IMR-90 (cell line): Measurements from ENCODE around the gene EPB41L2. TPM values are rescaled to one million over a fixed set of nuclear protein-coding genes. Genes with fewer than 3 reads are reported as not detected.

Source experiments
- ATAC-seq: fragments of 200-7000 bp; cut with Tn5 transposase; 2 replicates; pipeline ENCODE4 v1.9.1; 2020; ENCODE audit warnings: low read depth, mild to moderate bottlenecking, moderate library complexity
- BruUV-seq: library from RNA; stranded (reverse); fragments of 400-500 nt; replicated peaks from 2 replicates; lab custom pipeline; 2021; lab: Mats Ljungman, UMichigan
- CTCF ChIA-PET: fragments of 300-600 bp; formaldehyde crosslinking; extraction: SDS; loops from one replicate; lab custom pipeline; 2021; ENCODE audit warnings: antibody characterized with exemption; lab: Yijun Ruan, JAX
- POLR2A ChIA-PET: fragments of 300-600 bp; sonication (Branson Sonifier 250); formaldehyde crosslinking; loops from one replicate; lab custom pipeline; 2022; ENCODE audit warnings: antibody characterized with exemption; ENCODE audit not compliant: unreplicated experiment; lab: Charles Lee
- DNase-seq: peaks from one replicate; pipeline ENCODE4 v3.0.0; 2013
- H2AFZ ChIP-seq: replicated peaks from 2 replicates; pipeline ENCODE3; 2013; ENCODE audit warnings: low read length, mild to moderate bottlenecking; ENCODE audit not compliant: poor library complexity
- H2AK5ac ChIP-seq: 2 replicates; pipeline ENCODE4 v1.6.1; 2013; ENCODE audit warnings: low read depth, low read length, inconsistent platforms
- H2AK9ac ChIP-seq: replicated peaks from 2 replicates; pipeline ENCODE3; 2013; ENCODE audit warnings: mild to moderate bottlenecking, low read depth, low read length, moderate library complexity; ENCODE audit not compliant: poor library complexity
- H2BK120ac ChIP-seq: 2 replicates; pipeline ENCODE4 v1.6.1; 2013; ENCODE audit warnings: low read depth, low read length, inconsistent platforms
- H2BK15ac ChIP-seq: 3 replicates; pipeline ENCODE4 v1.6.1; 2013; ENCODE audit warnings: low read depth, low read length, inconsistent platforms
- H2BK20ac ChIP-seq: 2 replicates; pipeline ENCODE4 v1.6.1; 2013; ENCODE audit warnings: low read depth, mild to moderate bottlenecking, inconsistent platforms, low read length, moderate library complexity
- H2BK5ac ChIP-seq: 2 replicates; pipeline ENCODE4 v1.6.1; 2013; ENCODE audit warnings: mild to moderate bottlenecking, low read depth, low read length, inconsistent platforms; ENCODE audit not compliant: poor library complexity, severe bottlenecking
- H3K14ac ChIP-seq: replicated peaks from 2 replicates; pipeline ENCODE4 v1.6.1; 2013; ENCODE audit warnings: low read depth, low read length, inconsistent platforms
- H3K18ac ChIP-seq: 2 replicates; pipeline ENCODE4 v1.6.1; 2013; ENCODE audit warnings: low read depth, low read length, control low read depth
- H3K23ac ChIP-seq: 2 replicates; pipeline ENCODE4 v1.6.1; 2013; ENCODE audit warnings: low read depth, low read length, inconsistent platforms
- H3K27ac ChIP-seq: 2 replicates; pipeline ENCODE4 v1.5.1; 2013; ENCODE audit warnings: mild to moderate bottlenecking, control low read depth, low read length; ENCODE audit not compliant: insufficient read depth
- H3K27me3 ChIP-seq: 2 replicates; pipeline ENCODE4 v1.6.1; 2013; ENCODE audit warnings: low read length; ENCODE audit not compliant: control insufficient read depth, insufficient read depth
- H3K36me3 ChIP-seq: 2 replicates; pipeline ENCODE4 v1.6.1; 2013; ENCODE audit warnings: low read length, mixed read lengths; ENCODE audit not compliant: control insufficient read depth, insufficient read depth
- H3K4ac ChIP-seq: 2 replicates; pipeline ENCODE4 v1.6.1; 2013; ENCODE audit warnings: low read depth, low read length, inconsistent platforms
- H3K4me1 ChIP-seq: 2 replicates; pipeline ENCODE4 v1.6.1; 2013; ENCODE audit warnings: low read length, mixed read lengths; ENCODE audit not compliant: control insufficient read depth, insufficient read depth
- H3K4me2 ChIP-seq: 2 replicates; pipeline ENCODE4 v1.6.1; 2013; ENCODE audit warnings: low read depth, mild to moderate bottlenecking, control low read depth, low read length, moderate library complexity
- H3K4me3 ChIP-seq: 2 replicates; pipeline ENCODE4 v1.5.1; 2013; ENCODE audit warnings: low read depth, mild to moderate bottlenecking, control low read depth, low read length, moderate library complexity; ENCODE audit not compliant: insufficient read depth
- H3K56ac ChIP-seq: 2 replicates; pipeline ENCODE4 v1.6.1; 2013; ENCODE audit warnings: low read length, inconsistent platforms; ENCODE audit not compliant: insufficient read depth; ENCODE audit errors: extremely low read depth
- H3K79me1 ChIP-seq, 2 experiments: 2 replicates each; pipeline ENCODE4 v1.6.1; 2013; ENCODE audit warnings: low read length in 2 of 2, inconsistent platforms in 1 of 2, low read depth in 1 of 2
- H3K9ac ChIP-seq: 2 replicates; pipeline ENCODE4 v1.6.1; 2013; ENCODE audit warnings: low read depth, low read length, control low read depth
- H3K9me1 ChIP-seq: 2 replicates; pipeline ENCODE4 v1.6.1; 2013; ENCODE audit warnings: low read length, inconsistent platforms; ENCODE audit not compliant: insufficient read depth
- H3K9me3 ChIP-seq: 2 replicates; pipeline ENCODE4 v1.6.1; 2013; ENCODE audit warnings: low read length; ENCODE audit not compliant: control insufficient read depth, insufficient read depth
- H4K20me1 ChIP-seq: 2 replicates; pipeline ENCODE4 v1.6.1; 2013; ENCODE audit warnings: low read length, inconsistent platforms; ENCODE audit not compliant: insufficient read depth
- H4K5ac ChIP-seq: 2 replicates; pipeline ENCODE4 v1.6.1; 2013; ENCODE audit warnings: mild to moderate bottlenecking, low read depth, low read length, control low read depth
- H4K8ac ChIP-seq, 2 experiments: 2 replicates each; pipeline ENCODE4 v1.6.1; 2013; ENCODE audit warnings: low read depth in 2 of 2, low read length in 2 of 2, control low read depth in 1 of 2, inconsistent platforms in 1 of 2
- H4K91ac ChIP-seq: 2 replicates; pipeline ENCODE4 v1.6.1; 2013; ENCODE audit warnings: low read depth, low read length, inconsistent platforms; ENCODE audit not compliant: insufficient read depth
- CEBPB ChIP-seq: IDR thresholded peaks from 2 replicates; pipeline ENCODE4 v1.6.1; 2012; ENCODE audit warnings: low read depth, low read length, improper control_type of control experiment
- CHD1 ChIP-seq: IDR thresholded peaks from 2 replicates; pipeline ENCODE4 v1.6.1; 2012; ENCODE audit warnings: low read depth, low read length, improper control_type of control experiment
- FOS ChIP-seq: fragments of 150-350 bp; IDR thresholded peaks from 2 replicates; pipeline ENCODE4 v1.6.1; 2016; ENCODE audit warnings: low read depth, low read length
- MAZ ChIP-seq: IDR thresholded peaks from 2 replicates; pipeline ENCODE4 v1.6.1; 2012; ENCODE audit warnings: low read depth, mild to moderate bottlenecking, low read length, improper control_type of control experiment, moderate library complexity, borderline replicate concordance
- NFE2L2 ChIP-seq: fragments of 150-350 bp; IDR thresholded peaks from 2 replicates; pipeline ENCODE4 v1.6.1; 2016; ENCODE audit warnings: low read depth, mild to moderate bottlenecking, low read length
- POLR2A ChIP-seq: IDR thresholded peaks from 2 replicates; pipeline ENCODE4 v1.6.1; 2012; ENCODE audit warnings: mild to moderate bottlenecking, low read depth, low read length
- RFX5 ChIP-seq: IDR thresholded peaks from 2 replicates; pipeline ENCODE4 v1.8.0; 2012; ENCODE audit warnings: low read depth, mild to moderate bottlenecking, low read length, moderate library complexity
- SMC3 ChIP-seq: fragments of 150-350 bp; IDR thresholded peaks from 2 replicates; pipeline ENCODE4 v1.6.1; 2016; ENCODE audit warnings: low read depth, mild to moderate bottlenecking, antibody characterized with exemption, low read length, moderate library complexity
- USF2 ChIP-seq: fragments of 150-350 bp; IDR thresholded peaks from 2 replicates; pipeline ENCODE4 v1.6.1; 2017; ENCODE audit warnings: mild to moderate bottlenecking, antibody characterized with exemption, low read length, low read depth
- WGBS, 2 experiments: methylation state at CpG; one replicate each; pipeline versions ENCODE4 v1.1.5 to v1.1.7; 2013; ENCODE audit warnings: missing lambda C conversion rate in 2 of 2; ENCODE audit not compliant: insufficient read length in 1 of 2; ENCODE audit errors: extremely low coverage in 2 of 2; 5-methylcytosine and 5-hydroxymethylcytosine counted together
- dilution Hi-C: fragments of 300-500 bp; cut with HindIII; formaldehyde crosslinking; loops from one replicate; pipeline ENCODE4 v1.14.3; 2018; ENCODE audit warnings: low sequenced_read_pairs; ENCODE audit not compliant: unreplicated experiment
- in situ Hi-C: fragments of 300-500 bp; cut with MboI; formaldehyde crosslinking; loops from 3 replicates; pipeline ENCODE4 v1.14.3; 2019; ENCODE audit warnings: low sequenced_read_pairs, inconsistent platforms, mixed read lengths
- intact Hi-C: fragments of 100-400 bp; cut with micrococcal nuclease; formaldehyde crosslinking; loops from 2 replicates; pipeline ENCODE4 v1.10.0; 2022
- polyA plus RNA-seq, 3 experiments: library from polyadenylated mRNA; depleted of rRNA; stranded (reverse); fragments of >200 nt; gene quantifications; 2 replicates each; pipeline ENCODE4 v1.2.3, GENCODE V29; 2012; ENCODE audit warnings: low replicate concordance in 1 of 3
- total RNA-seq: library from RNA; depleted of rRNA; stranded (reverse); fragments of >200 nt; gene quantifications from 2 replicates; pipeline ENCODE4 v1.2.3, GENCODE V29; 2012

The EPB41L2 gene
- total and polyA plus RNA-seq, 2 of the 4 experiments (the other 2 are of a cell fraction): 85.7 to 99.8 TPM

DNA sequence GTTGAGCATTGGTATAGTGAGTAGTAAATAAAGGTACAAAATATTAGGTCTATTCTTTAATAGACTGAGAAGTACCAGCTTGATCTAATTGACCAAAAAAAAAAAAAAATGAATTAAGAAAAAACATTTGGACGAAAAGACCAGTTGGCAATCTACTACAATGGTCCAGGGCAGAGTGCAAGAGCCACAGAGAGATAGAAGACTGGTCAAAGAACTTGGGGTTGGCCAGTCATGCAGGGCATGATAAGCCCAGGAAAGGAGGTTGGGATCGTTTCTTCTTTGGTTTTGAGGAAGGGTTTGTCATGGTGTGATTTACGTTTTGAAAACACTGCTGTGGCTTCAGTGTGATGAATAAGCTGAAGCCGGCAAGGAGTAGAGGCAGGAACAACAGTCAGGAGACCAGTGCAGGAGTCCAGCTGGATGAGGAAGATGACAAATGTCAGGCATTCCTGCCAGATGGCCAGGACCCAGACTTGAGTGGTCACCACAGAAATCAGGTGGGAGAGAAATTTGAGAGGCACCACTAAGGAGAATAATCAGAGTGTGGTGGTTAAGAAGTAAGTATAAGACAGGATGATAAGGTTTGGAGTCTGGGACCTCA lies 221.8 kb downstream of the EPB41L2 start:
- TF ChIP-seq POLR2A (no peak), MAZ (no peak), USF2 (no peak), FOS (no peak), NFE2L2 (no peak), RFX5 (no peak), CHD1 (no peak), SMC3 (no peak), CEBPB (no peak)
- no peak overlapping the region for H4K8ac ChIP-seq
- H3K4me2 ChIP-seq: no peak overlapping the region
- no peaks in the 10 kb centered on the region for H3K9me3 ChIP-seq
- H2BK20ac ChIP-seq: no peak overlapping the region
- no peak overlapping the region for H3K4me3 ChIP-seq
- H3K18ac ChIP-seq: no peak overlapping the region
- H3K56ac ChIP-seq: no peak overlapping the region
- no peak overlapping the region for H2AFZ ChIP-seq
- no peaks in the 10 kb centered on the region for H4K20me1 ChIP-seq
- no peak overlapping the region for H2AK5ac ChIP-seq
- no peaks in the 10 kb centered on the region for H3K27me3 ChIP-seq
- no peak overlapping the region for H3K27ac ChIP-seq
- no peak overlapping the region for H4K91ac ChIP-seq
- WGBS, 2 experiments: 26% methylated on average over 3 of the region's 4 CpGs; no CpG with 5 or more reads in 1 of the 2 experiments
- ATAC-seq (no peak), DNase-seq (peak; percentile 49)
- H4K5ac ChIP-seq: no peak overlapping the region
- no peak overlapping the region for H3K4ac ChIP-seq
- H3K36me3 ChIP-seq: peaks cover 12% of the 10 kb centered on the region; the same call in 1 of the 2 replicates
- no peak overlapping the region for H2AK9ac ChIP-seq
- intact Hi-C loops (no loop called here), dilution Hi-C loops (no loop called here), in situ Hi-C loops (loop anchor here (10.0 kb wide), 1 partner anchor 526 kb away; no protein-coding TSS in a partner anchor)
- H2BK120ac ChIP-seq: no peak overlapping the region
- no peaks in the 10 kb centered on the region for H3K79me1 ChIP-seq
- no peak overlapping the region for H3K14ac ChIP-seq
- H2BK15ac ChIP-seq: no peak overlapping the region
- BruUV-seq: no TSS peak
- H3K23ac ChIP-seq: no peak overlapping the region
- H2BK5ac ChIP-seq: no peak overlapping the region
- H3K9ac ChIP-seq: no peak overlapping the region
- H3K9me1 ChIP-seq: peaks cover 8% of the 10 kb centered on the region; the same call in 1 of the 2 replicates
- POLR2A ChIA-PET: interaction anchor here (0.6 kb wide), 1 partner anchor 208 kb away, joined by 4 read pairs; no protein-coding TSS in a partner anchor
- CTCF ChIA-PET: no interaction called here
- peaks cover 6% of the 10 kb centered on the region for H3K4me1 ChIP-seq
